A673 (cell line): Measurements from ENCODE around the gene ANK3.

Source experiments
- CTCF ChIP-seq: fragments of 300-800, 200-600 bp; sonication (generic); conservative IDR thresholded peaks from 2 replicates; pipeline ENCODE4 v1.5.1; 2017; ENCODE audit warnings: low read depth, mild to moderate bottlenecking, antibody characterized with exemption, low read length, moderate library complexity, mixed read lengths
- EZH2 ChIP-seq: fragments of 200-600 bp; sonication (generic); IDR thresholded peaks from 2 replicates; pipeline ENCODE4 v1.6.1; 2017; ENCODE audit warnings: borderline replicate concordance, low read depth, mild to moderate bottlenecking, mixed read lengths, antibody characterized with exemption, low read length; ENCODE audit not compliant: poor library complexity, severe bottlenecking

GRCh38 chr10:60367431-60367830 lies 22.2 kb downstream of the ANK3 start:
- no peak for TF ChIP-seq EZH2
- TF ChIP-seq CTCF: no peak
